ENCODE measurements around the gene TEX54. TPM values are rescaled to one million over a fixed set of nuclear protein-coding genes. Genes with fewer than 3 reads are reported as not detected.

TEX54 gene
- total RNA-seq = 1 to 10 TPM in 6 of 8 experiments, not detected in 2; 1.3 to 5.7 (median 2.1) TPM

GRCh38 chr11:62832336-62833234 is at the start of gene TEX54:
Gene TEX54 (minus strand): TSS chr11:62832841.
- in situ Hi-C loops (cut with MboI; ENCODE audit: low pct_unique_long_range_greater_than_20kb in 2 of 9, low sequenced_read_pairs in 9 of 9, unreplicated experiment in 9 of 9) = loop anchor here in 1 of 9 experiments (25.0 kb wide), 1 partner anchor 445 kb away; no protein-coding TSS in a partner anchor
- Histone ChIP-seq H3K4me1 (replicated peaks in 1 of 2) (peaks cover 6 to 20% of the 10 kb centered on the region in 2 donors), H3K27ac (peak within 1 kb of the TSS; percentile 98 to 99), H3K4me3 (peak within 1 kb of the TSS; percentile 74 to 96 (median 84))
- peak; percentile 1 to 13 (median 4) for ATAC-seq (replicated peaks in 6 of 8)
- 0 to 100% (median 40%) methylated on average over 1 to 19 of the region's 40 CpGs; no CpG with 5 or more reads in 2 of the 10 experiments for WGBS, 10 experiments

GRCh38 chr11:62882431-62882749 is 49.7 kb upstream of the TEX54 start:
- in situ Hi-C loops (cut with MboI; ENCODE audit: low pct_unique_long_range_greater_than_20kb in 2 of 9, low sequenced_read_pairs in 9 of 9, unreplicated experiment in 9 of 9) = loop anchor here in 1 of 9 experiments (25.0 kb wide), 1 partner anchor 495 kb away; no protein-coding TSS in a partner anchor
- WGBS, 10 experiments = 0 to 36% (median 9%) methylated on average over 1 to 5 of the region's 6 CpGs; no CpG with 5 or more reads in 2 of the 10 experiments
- ATAC-seq (replicated peaks in 6 of 8) = no peak
- Histone ChIP-seq H3K27ac (peak overlapping the region; percentile 98), H3K4me1 (replicated peaks in 1 of 2) (peaks cover 37 to 54% of the 10 kb centered on the region in 2 donors), H3K4me3 (peak overlapping the region; percentile 80 to 89 (median 86))

- H3K27ac ChIP-seq = peak overlapping the region; percentile 98
- peaks cover 35 to 48% of the 10 kb centered on the region in 2 donors for H3K4me1 ChIP-seq (replicated peaks in 1 of 2)
- 0 to 10% (median 0%) methylated on average over 2 to 6 of the region's 21 CpGs; no CpG with 5 or more reads in 3 of the 10 experiments for WGBS, 10 experiments
- peak in 4 of 8 experiments; percentile 64 to 74 (median 70) for ATAC-seq (replicated peaks in 6 of 8)
- in situ Hi-C loops (cut with MboI; ENCODE audit: low pct_unique_long_range_greater_than_20kb in 2 of 9, low sequenced_read_pairs in 9 of 9, unreplicated experiment in 9 of 9) = loop anchor here in 1 of 9 experiments (25.0 kb wide), 1 partner anchor 495 kb away; no protein-coding TSS in a partner anchor
- H3K4me3 ChIP-seq = peak overlapping the region; percentile 80 to 89 (median 86)
Observed at GRCh38 chr11:62881579-62882430, 49.2 kb upstream of the TEX54 start.

GRCh38 chr11:62880803-62881578 is 48.4 kb upstream of the TEX54 start, which contains the start of gene SLC3A2:
Gene SLC3A2 (plus strand): TSS chr11:62880896. CDS start chr11:62881024, 128 bp downstream.
- H3K4me3 ChIP-seq = peak within 1 kb of the TSS; percentile 80 to 89 (median 86)
- in situ Hi-C loops (cut with MboI; ENCODE audit: low pct_unique_long_range_greater_than_20kb in 2 of 9, low sequenced_read_pairs in 9 of 9, unreplicated experiment in 9 of 9) = loop anchor here in 1 of 9 experiments (25.0 kb wide), 1 partner anchor 494 kb away; no protein-coding TSS in a partner anchor

GRCh38 chr11:62880231-62880802 is 47.7 kb upstream of the TEX54 start:
- H3K27ac ChIP-seq = peak overlapping the region; percentile 98
- peak in 7 of 8 experiments; percentile 0 to 4 (median 1) for ATAC-seq (replicated peaks in 6 of 8)
- peak overlapping the region; percentile 80 to 89 (median 86) for H3K4me3 ChIP-seq
- in situ Hi-C loops (cut with MboI; ENCODE audit: low pct_unique_long_range_greater_than_20kb in 2 of 9, low sequenced_read_pairs in 9 of 9, unreplicated experiment in 9 of 9) = loop anchor here in 1 of 9 experiments (25.0 kb wide), 1 partner anchor 493 kb away; no protein-coding TSS in a partner anchor
- 0 to 10% (median 0%) methylated on average over 1 to 12 of the region's 16 CpGs; no CpG with 5 or more reads in 1 of the 10 experiments for WGBS, 10 experiments
- peaks cover 28 to 35% of the 10 kb centered on the region in 2 donors for H3K4me1 ChIP-seq (replicated peaks in 1 of 2)

More at GRCh38 chr11:62880803-62881578, 48.4 kb upstream of the TEX54 start, which contains the start of gene SLC3A2:
- Histone ChIP-seq H3K4me1 (replicated peaks in 1 of 2) (peaks cover 35 to 42% of the 10 kb centered on the region in 2 donors), H3K27ac (peak within 1 kb of the TSS; percentile 98)
- WGBS, 10 experiments = 0 to 9% (median 0%) methylated on average over 1 to 20 of the region's 69 CpGs; no CpG with 5 or more reads in 5 of the 10 experiments
- ATAC-seq (replicated peaks in 6 of 8) = peak; percentile 68 to 90 (median 86)

GRCh38 chr11:62879235-62879978 is 46.8 kb upstream of the TEX54 start:
- peaks cover 20 to 27% of the 10 kb centered on the region in 2 donors for H3K4me1 ChIP-seq (replicated peaks in 1 of 2)
- WGBS, 10 experiments = 50 to 94% (median 80%) methylated on average over 1 to 6 of the region's 7 CpGs; no CpG with 5 or more reads in 4 of the 10 experiments
- H3K4me3 ChIP-seq = peak overlapping the region; percentile 80 to 89 (median 86)
- H3K27ac ChIP-seq = peak overlapping the region; percentile 98
- in situ Hi-C loops (cut with MboI; ENCODE audit: low pct_unique_long_range_greater_than_20kb in 2 of 9, low sequenced_read_pairs in 9 of 9, unreplicated experiment in 9 of 9) = loop anchor here in 1 of 9 experiments (25.0 kb wide), 1 partner anchor 492 kb away; no protein-coding TSS in a partner anchor
- no peak for ATAC-seq (replicated peaks in 6 of 8)

GRCh38 chr11:62876712-62877111 is 44.1 kb upstream of the TEX54 start:
- Histone ChIP-seq H3K27ac (no peak overlapping the region), H3K4me1 (replicated peaks in 1 of 2) (peaks cover 8 to 9% of the 10 kb centered on the region in 2 donors), H3K4me3 (no peak overlapping the region)
- in situ Hi-C loops (cut with MboI; ENCODE audit: low pct_unique_long_range_greater_than_20kb in 2 of 9, low sequenced_read_pairs in 9 of 9, unreplicated experiment in 9 of 9) = loop anchor here in 1 of 9 experiments (25.0 kb wide), 1 partner anchor 489 kb away; no protein-coding TSS in a partner anchor
- WGBS, 10 experiments = 95 to 100% (median 98%) methylated on average over 3 to 6 of the region's 6 CpGs; no CpG with 5 or more reads in 1 of the 10 experiments
- no peak for ATAC-seq (replicated peaks in 6 of 8)

GRCh38 chr11:62875698-62876478 is 43.2 kb upstream of the TEX54 start:
- in situ Hi-C loops (cut with MboI; ENCODE audit: low pct_unique_long_range_greater_than_20kb in 2 of 9, low sequenced_read_pairs in 9 of 9, unreplicated experiment in 9 of 9) = loop anchor here in 1 of 9 experiments (25.0 kb wide), 1 partner anchor 489 kb away; no protein-coding TSS in a partner anchor
- Histone ChIP-seq H3K4me1 (replicated peaks in 1 of 2) (peaks cover 8 to 9% of the 10 kb centered on the region in 2 donors), H3K27ac (no peak overlapping the region), H3K4me3 (no peak overlapping the region)
- ATAC-seq (replicated peaks in 6 of 8) = no peak
- WGBS, 10 experiments = 67 to 100% (median 94%) methylated on average over 1 to 3 of the region's 7 CpGs; no CpG with 5 or more reads in 1 of the 10 experiments

GRCh38 chr11:62874851-62875250 is 42.2 kb upstream of the TEX54 start:
- H3K27ac ChIP-seq = no peak overlapping the region

GRCh38 chr11:62865635-62866034 is 33.0 kb upstream of the TEX54 start:
- peaks cover 9 to 12% of the 10 kb centered on the region in 2 donors for H3K4me1 ChIP-seq (replicated peaks in 1 of 2)
- H3K4me3 ChIP-seq = no peak overlapping the region
- 50 to 96% (median 78%) methylated on average over 1 to 6 of the region's 6 CpGs; no CpG with 5 or more reads in 2 of the 10 experiments for WGBS, 10 experiments
- in situ Hi-C loops (cut with MboI; ENCODE audit: low pct_unique_long_range_greater_than_20kb in 2 of 9, low sequenced_read_pairs in 9 of 9, unreplicated experiment in 9 of 9) = no loop called here
- no peak overlapping the region for H3K27ac ChIP-seq
- ATAC-seq (replicated peaks in 6 of 8) = peak in 2 of 8 experiments; percentile 17 to 59

More at GRCh38 chr11:62874851-62875250, 42.2 kb upstream of the TEX54 start:
- in situ Hi-C loops (cut with MboI; ENCODE audit: low pct_unique_long_range_greater_than_20kb in 2 of 9, low sequenced_read_pairs in 9 of 9, unreplicated experiment in 9 of 9) = loop anchor here in 1 of 9 experiments (25.0 kb wide), 1 partner anchor 488 kb away; no protein-coding TSS in a partner anchor
- Histone ChIP-seq H3K4me3 (no peak overlapping the region), H3K4me1 (replicated peaks in 1 of 2) (peaks cover 6% of the 10 kb centered on the region in 2 donors)
- WGBS, 10 experiments = 88 to 100% (median 96%) methylated on average over 2 to 6 of the region's 7 CpGs; no CpG with 5 or more reads in 2 of the 10 experiments
- no peak for ATAC-seq (replicated peaks in 6 of 8)

Data from motor neuron (in vitro differentiated cells).